Hepatocyte (in vitro differentiated cells): ENCODE data around the gene TMEM242. TPM values are rescaled to one million over a fixed set of nuclear protein-coding genes. Genes with fewer than 3 reads are reported as not detected.

ENCODE experiments used
- DNase-seq: peaks from one replicate; pipeline ENCODE4 v3.0.0-alpha.2; 2016; ENCODE audit warnings: low spot score
- H2AFZ ChIP-seq: fragments of 200-600 bp; sonication (generic); 2 replicates; pipeline ENCODE4 v1.6.0; 2016; ENCODE audit warnings: antibody characterized with exemption, mild to moderate bottlenecking
- H3K27ac ChIP-seq: fragments of 200-600 bp; sonication (generic); 2 replicates; pipeline ENCODE4 v1.5.1; 2016; ENCODE audit warnings: mild to moderate bottlenecking
- H3K27me3 ChIP-seq: fragments of 200-600 bp; sonication (generic); 2 replicates; pipeline ENCODE4 v1.6.1; 2016
- H3K36me3 ChIP-seq: fragments of 200-600 bp; sonication (generic); replicated peaks from 2 replicates; pipeline ENCODE4 v1.5.1; 2016; ENCODE audit warnings: low read depth; ENCODE audit not compliant: insufficient read depth
- H3K4me1 ChIP-seq: fragments of 200-600 bp; sonication (generic); 2 replicates; pipeline ENCODE4 v1.5.1; 2016; ENCODE audit warnings: mild to moderate bottlenecking, moderate library complexity; ENCODE audit not compliant: insufficient read depth
- H3K4me2 ChIP-seq: fragments of 200-600 bp; sonication (generic); 2 replicates; pipeline ENCODE4 v1.6.0; 2016
- H3K4me3 ChIP-seq: fragments of 200-600 bp; sonication (generic); 2 replicates; pipeline ENCODE4 v1.5.1; 2016; ENCODE audit warnings: mild to moderate bottlenecking
- H3K79me2 ChIP-seq: fragments of 200-600 bp; sonication (generic); 2 replicates; pipeline ENCODE4 v1.6.0; 2017; ENCODE audit warnings: mild to moderate bottlenecking
- H3K9me2 ChIP-seq: fragments of 200-600 bp; sonication (generic); replicated peaks from 2 replicates; pipeline ENCODE4 v1.6.0; 2017; ENCODE audit warnings: mild to moderate bottlenecking; ENCODE audit not compliant: insufficient read depth
- H3K9me3 ChIP-seq: fragments of 200-600 bp; sonication (generic); 2 replicates; pipeline ENCODE4 v1.5.1; 2016; ENCODE audit warnings: low read depth, mild to moderate bottlenecking
- H4K20me1 ChIP-seq: fragments of 200-600 bp; sonication (generic); 2 replicates; pipeline ENCODE4 v1.6.0; 2016; ENCODE audit warnings: mild to moderate bottlenecking; ENCODE audit not compliant: insufficient read depth, poor library complexity, severe bottlenecking
- CTCF ChIP-seq: fragments of 200-600 bp; sonication (generic); IDR thresholded peaks from 2 replicates; pipeline ENCODE4 v1.5.1; 2016; ENCODE audit warnings: antibody characterized with exemption, mild to moderate bottlenecking; ENCODE audit not compliant: poor library complexity
- EZH2 ChIP-seq: fragments of 200-600 bp; sonication (generic); IDR thresholded peaks from 2 replicates; pipeline ENCODE4 v1.6.1; 2016; ENCODE audit warnings: antibody characterized with exemption, mild to moderate bottlenecking, borderline replicate concordance
- EZH2phosphoT487 ChIP-seq: fragments of 200-600 bp; sonication (generic); IDR thresholded peaks from one replicate; pipeline ENCODE4 v1.6.1; 2018; ENCODE audit warnings: antibody characterized with exemption, mild to moderate bottlenecking, low read depth, moderate library complexity; ENCODE audit not compliant: unreplicated experiment, severe bottlenecking
- WGBS: methylation state at CpG from one replicate; pipeline ENCODE4 v1.1.6; 2016; ENCODE audit warnings: low lambda C conversion rate; ENCODE audit errors: missing lambda C conversion rate; 5-methylcytosine and 5-hydroxymethylcytosine counted together
- polyA plus RNA-seq: library from polyadenylated mRNA; unstranded; fragments of >200 nt; fragmentation: Nextera tagmentation; extraction: Ambion mirVana; gene quantifications from 2 replicates; pipeline ENCODE4 v1.2.1, GENCODE V29; 2016
- total RNA-seq: library from RNA; depleted of rRNA; stranded (reverse); fragments of >200 nt; gene quantifications from 2 replicates; pipeline ENCODE4 v1.2.3, GENCODE V29; 2014

The TMEM242 gene
- total and polyA plus RNA-seq, 2 experiments from 2014 or later: 9.0 to 13.7 TPM

- H3K4me3 ChIP-seq: no peak overlapping the region
- peaks cover 17% of the 10 kb centered on the region for H3K79me2 ChIP-seq
- no peak overlapping the region for H3K4me2 ChIP-seq
- no peak overlapping the region for H2AFZ ChIP-seq
- peaks cover 5% of the 10 kb centered on the region for H3K4me1 ChIP-seq
- peak; percentile 37 for DNase-seq
- no peaks in the 10 kb centered on the region for H3K27me3 ChIP-seq
- TF ChIP-seq EZH2: no peak
- no peak for TF ChIP-seq CTCF
- TF ChIP-seq EZH2phosphoT487: no peak
- no peaks in the 10 kb centered on the region for H3K9me3 ChIP-seq
- no peaks in the 10 kb centered on the region for H4K20me1 ChIP-seq
- H3K27ac ChIP-seq: peak overlapping the region; percentile 66
- no peaks in the 10 kb centered on the region for H3K36me3 ChIP-seq
- no peaks in the 10 kb centered on the region for H3K9me2 ChIP-seq
- 81% methylated on average over 12 of the region's 12 CpGs for WGBS
Observed at GRCh38 chr6:157304899-157305663, 18.2 kb downstream of the TMEM242 start.

- Histone ChIP-seq H3K27me3 (no peaks in the 10 kb centered on the region), H3K4me1 (peaks cover 5% of the 10 kb centered on the region), H3K4me3 (no peak overlapping the region), H4K20me1 (no peaks in the 10 kb centered on the region), H2AFZ (no peak overlapping the region), H3K4me2 (peak overlapping the region; percentile 47), H3K79me2 (peaks cover 17% of the 10 kb centered on the region), H3K36me3 (no peaks in the 10 kb centered on the region), H3K27ac (peak overlapping the region; percentile 70), H3K9me3 (no peaks in the 10 kb centered on the region), H3K9me2 (no peaks in the 10 kb centered on the region)
- peak; percentile 28 for DNase-seq
- WGBS: 54% methylated on average over 4 of the region's 4 CpGs
- no peak for TF ChIP-seq EZH2
- TF ChIP-seq EZH2phosphoT487: no peak
- TF ChIP-seq CTCF: no peak
Observed at GRCh38 chr6:157302736-157303135, 20.6 kb downstream of the TMEM242 start.

GRCh38 chr6:157300436-157300835 is 22.9 kb downstream of the TMEM242 start:
- H3K9me3 ChIP-seq: no peaks in the 10 kb centered on the region
- no peaks in the 10 kb centered on the region for H3K9me2 ChIP-seq
- no peak overlapping the region for H3K4me3 ChIP-seq
- no peak for DNase-seq
- no peaks in the 10 kb centered on the region for H3K27me3 ChIP-seq
- TF ChIP-seq EZH2 (no peak), CTCF (no peak), EZH2phosphoT487 (no peak)
- H2AFZ ChIP-seq: no peak overlapping the region
- peaks cover 5% of the 10 kb centered on the region for H3K4me1 ChIP-seq
- H3K79me2 ChIP-seq: peaks cover 21% of the 10 kb centered on the region
- no peak overlapping the region for H3K27ac ChIP-seq
- no peaks in the 10 kb centered on the region for H3K36me3 ChIP-seq
- 97% methylated on average over 12 of the region's 12 CpGs for WGBS
- no peak overlapping the region for H3K4me2 ChIP-seq
- H4K20me1 ChIP-seq: no peaks in the 10 kb centered on the region
